NB4 (cell line): ENCODE measurements around the gene IFT80.

Experiments used
- CTCF ChIP-seq: IDR thresholded peaks from one replicate; pipeline ENCODE4 v1.5.1; 2012; ENCODE audit warnings: low read depth, low read length
- MAX ChIP-seq: IDR thresholded peaks from 2 replicates; pipeline ENCODE4 v1.6.1; 2011; ENCODE audit warnings: low read depth, low read length
- MYC ChIP-seq: IDR thresholded peaks from 2 replicates; pipeline ENCODE4 v1.6.1; 2011; ENCODE audit warnings: low read depth, low read length
- POLR2A ChIP-seq: IDR thresholded peaks from 2 replicates; pipeline ENCODE4 v1.6.1; 2011; ENCODE audit warnings: mild to moderate bottlenecking; ENCODE audit not compliant: insufficient read length; ENCODE audit errors: extremely low read depth

GRCh38 chr3:160403028-160403545, 4.1 kb upstream of the IFT80 start:
- TF ChIP-seq CTCF (no peak), MAX (no peak), POLR2A (no peak), MYC (no peak)
